Activated CD4-positive, CD25-positive, alpha-beta regulatory T cell treated with anti-CD3 and anti-CD28 coated beads, Interleukin-2, amount 50 U/mL, for 24 hours (primary cell): Measurements from ENCODE around the gene RAE1.

ENCODE experiments used
- ATAC-seq, 2 donors: fragments of 150-1000 bp; cut with Tn5 transposase; one replicate each; pipeline ENCODE4 v1.10.0; 2021; ENCODE audit warnings: mild to moderate bottlenecking in 1 of 2, moderate library complexity in 1 of 2

Gene RAE1

GRCh38 chr20:57389695-57390603, 38.9 kb downstream of the RAE1 start:
- ATAC-seq = peak; percentile 7 to 11

GRCh38 chr20:57390604-57391438, 39.8 kb downstream of the RAE1 start, which contains the start of gene RBM38:
TSS of gene RBM38 (plus strand) at chr20:57391396. CDS start at chr20:57391582, 186 bp downstream.
- ATAC-seq = peak; percentile 55 to 65

GRCh38 chr20:57391439-57392301, 40.6 kb downstream of the RAE1 start:
- peak; percentile 1 to 2 for ATAC-seq

GRCh38 chr20:57392512-57393271, 41.6 kb downstream of the RAE1 start:
- peak; percentile 35 to 41 for ATAC-seq

GRCh38 chr20:57393321-57394120, 42.5 kb downstream of the RAE1 start:
- ATAC-seq = no peak

GRCh38 chr20:57394121-57395082, 43.3 kb downstream of the RAE1 start:
- no peak for ATAC-seq

- ATAC-seq = no peak
Measured at GRCh38 chr20:57395111-57395966, 44.3 kb downstream of the RAE1 start.

GRCh38 chr20:57396212-57396983, 45.3 kb downstream of the RAE1 start:
- no peak for ATAC-seq

GRCh38 chr20:57396984-57397692, 46.1 kb downstream of the RAE1 start:
- ATAC-seq = peak in 1 of 2 donors; percentile 2

- peak; percentile 11 to 18 for ATAC-seq
Measured at GRCh38 chr20:57397693-57398108, 46.6 kb downstream of the RAE1 start.

- peak; percentile 71 to 72 for ATAC-seq
Measured at GRCh38 chr20:57398231-57398821, 47.3 kb downstream of the RAE1 start.

GRCh38 chr20:57398901-57399535, 48.0 kb downstream of the RAE1 start:
- ATAC-seq = no peak

- ATAC-seq = peak; percentile 6 to 12
Measured at GRCh38 chr20:57399587-57400155, 48.6 kb downstream of the RAE1 start.

- no peak for ATAC-seq
Measured at GRCh38 chr20:57400231-57400701, 49.2 kb downstream of the RAE1 start.

GRCh38 chr20:57400821-57401564, 49.9 kb downstream of the RAE1 start:
- no peak for ATAC-seq
